GM18519 (cell line): ENCODE data around the gene ANKRD63.

Source experiments
- ATAC-seq: cut with Tn5 transposase; IDR thresholded peaks from one replicate; pipeline ENCODE4 v1.9.1; 2021; ENCODE audit warnings: mild to moderate bottlenecking, moderate library complexity; ENCODE audit not compliant: unreplicated experiment, low FRiP score

ANKRD63 gene

DNA sequence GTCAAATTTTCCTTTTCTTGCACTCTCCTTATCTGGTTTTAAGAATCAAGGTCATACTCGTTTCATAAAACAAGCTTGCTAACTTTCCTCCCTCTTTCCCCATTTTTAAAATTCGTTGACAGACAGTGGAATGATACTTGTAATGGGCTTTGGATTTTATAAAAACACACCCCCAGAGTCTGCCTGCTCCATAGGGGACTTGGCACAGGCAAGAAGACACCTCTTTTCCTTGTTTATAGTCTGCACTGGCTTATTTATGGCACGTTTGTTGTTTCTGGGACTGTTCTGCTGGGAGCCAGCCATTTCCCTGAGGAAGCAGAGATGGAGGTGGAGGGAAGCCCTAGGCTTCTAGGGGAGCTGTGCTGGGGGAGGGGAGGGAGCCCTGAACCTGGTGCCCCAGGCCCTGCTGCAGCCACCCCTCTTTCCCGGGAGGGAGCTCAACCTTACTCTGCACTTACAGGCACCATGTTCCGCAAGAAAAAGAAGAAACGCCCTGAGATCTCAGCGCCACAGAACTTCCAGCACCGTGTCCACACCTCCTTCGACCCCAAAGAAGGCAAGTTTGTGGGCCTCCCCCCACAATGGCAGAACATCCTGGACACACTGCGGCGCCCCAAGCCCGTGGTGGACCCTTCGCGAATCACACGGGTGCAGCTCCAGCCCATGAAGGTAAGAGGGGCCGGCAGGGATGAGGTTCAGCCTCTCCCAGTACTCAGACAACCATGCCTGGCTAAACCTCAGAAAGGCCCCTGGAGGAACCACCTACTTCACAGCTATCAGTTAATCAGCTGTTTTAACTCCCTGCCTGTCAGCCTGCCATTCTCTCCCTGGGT lies 18.3 kb downstream of the ANKRD63 start:
- no peak for ATAC-seq

DNA sequence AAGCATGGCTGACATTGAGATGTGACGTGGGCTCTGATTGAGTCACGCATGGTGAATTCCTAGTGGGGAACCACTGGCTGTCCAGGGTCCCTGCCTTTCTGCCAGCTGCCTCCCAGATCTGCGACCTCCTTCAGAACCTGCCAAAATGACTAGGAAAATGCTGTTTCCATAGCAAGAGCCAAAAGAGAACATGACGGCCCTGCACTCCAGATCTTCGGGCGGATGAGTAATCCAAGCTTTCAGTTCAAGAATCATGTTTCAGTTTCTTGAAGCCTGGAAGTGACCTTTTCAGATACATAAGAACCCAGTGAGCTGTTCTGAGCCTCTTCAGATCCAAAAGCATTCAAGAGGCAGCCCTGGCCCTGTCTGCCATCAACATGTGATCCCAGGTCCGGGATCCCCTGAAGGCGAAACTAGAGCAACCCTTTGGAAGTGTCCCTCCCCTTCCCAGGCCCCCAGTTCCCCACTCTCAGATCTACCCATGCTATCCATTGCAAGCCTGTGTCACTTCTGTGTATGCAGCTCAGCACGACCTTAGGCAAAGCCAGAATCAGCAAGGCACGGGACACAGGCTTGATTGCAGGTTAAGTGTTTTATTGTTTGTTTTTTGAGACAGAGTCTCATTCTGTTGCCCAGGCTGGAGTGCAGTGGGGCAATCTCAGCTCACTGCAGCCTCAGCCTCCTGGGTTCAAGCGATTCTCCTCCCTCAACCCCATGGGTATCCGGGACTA lies 19.7 kb downstream of the ANKRD63 start:
- ATAC-seq, result no peak

DNA sequence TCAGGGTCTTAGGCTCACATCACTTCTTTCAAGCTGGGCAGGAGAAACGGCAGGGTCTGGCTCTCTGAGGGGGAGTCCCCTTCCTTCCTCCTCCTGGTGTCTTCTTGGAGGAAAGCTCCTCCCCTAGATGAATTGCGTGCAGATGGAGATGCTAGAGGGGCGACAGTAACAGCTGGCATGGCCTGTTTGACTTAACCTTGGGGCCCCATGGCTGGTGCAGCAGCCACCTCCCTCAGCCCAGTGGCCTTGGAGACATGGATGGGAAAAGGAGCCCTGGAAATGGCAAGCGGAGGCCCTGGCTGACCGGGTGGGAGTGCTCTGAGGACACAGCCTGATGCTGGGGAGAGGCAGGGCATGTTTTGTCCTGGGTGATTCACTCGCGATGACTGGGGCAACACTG lies 23.8 kb downstream of the ANKRD63 start:
- no peak for ATAC-seq

GRCh38 chr15:40258544-40258943 lies 24.3 kb downstream of the ANKRD63 start:
- no peak for ATAC-seq

- no peak for ATAC-seq
These were observed 25.0 kb downstream of the ANKRD63 start for GRCh38 chr15:40257656-40258450.

DNA sequence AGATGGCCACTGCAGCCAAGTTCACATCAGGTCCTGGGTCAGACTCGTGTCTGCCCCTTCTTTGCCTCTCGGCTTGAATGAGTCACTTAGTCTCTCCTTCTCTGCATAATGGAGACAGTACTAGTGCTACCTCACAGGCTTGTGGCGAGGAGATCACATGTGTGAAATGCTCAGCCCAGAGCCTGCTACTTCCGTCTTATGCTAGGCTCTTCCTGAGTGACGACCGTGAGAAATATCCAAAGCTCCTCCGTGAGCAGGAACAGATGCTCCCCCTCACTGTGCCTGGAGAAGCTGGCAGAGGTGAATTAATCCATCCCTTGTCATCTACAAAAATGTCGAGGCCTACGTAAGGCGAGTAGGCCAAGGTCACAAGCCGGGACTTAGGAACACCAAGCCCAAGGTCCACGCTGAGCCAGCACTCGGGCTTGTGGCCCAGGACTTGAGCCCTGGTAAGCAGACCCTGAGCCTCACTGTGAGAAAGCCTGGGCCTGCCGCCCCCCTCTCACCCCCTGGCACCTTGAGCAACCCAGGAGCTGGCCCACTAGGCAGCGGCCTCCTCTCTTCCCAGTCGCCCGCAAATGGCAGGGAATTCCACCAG lies 26.1 kb downstream of the ANKRD63 start:
- ATAC-seq, result no peak

DNA sequence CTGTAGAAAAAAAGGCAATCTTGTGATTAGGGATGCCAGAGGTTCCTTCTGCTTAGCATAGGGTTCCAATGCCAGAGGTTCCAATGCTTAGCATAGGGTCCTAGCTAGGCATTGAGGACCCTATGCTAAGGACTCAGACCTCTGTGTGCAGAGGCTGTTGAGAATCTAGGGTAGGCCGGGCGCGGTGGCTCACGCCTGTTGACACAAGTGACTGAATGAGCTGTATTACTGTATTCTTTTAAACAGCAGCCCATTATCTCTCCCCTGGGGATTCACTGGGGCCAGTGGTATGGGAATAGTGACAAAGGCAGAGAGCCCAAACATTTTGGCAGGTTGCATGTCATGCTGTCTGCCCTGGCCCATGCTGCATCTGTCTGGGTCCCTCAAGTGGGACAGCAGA lies 27.8 kb downstream of the ANKRD63 start:
- ATAC-seq, result no peak

GRCh38 chr15:40254452-40254851 lies 28.4 kb downstream of the ANKRD63 start:
- no peak for ATAC-seq

DNA sequence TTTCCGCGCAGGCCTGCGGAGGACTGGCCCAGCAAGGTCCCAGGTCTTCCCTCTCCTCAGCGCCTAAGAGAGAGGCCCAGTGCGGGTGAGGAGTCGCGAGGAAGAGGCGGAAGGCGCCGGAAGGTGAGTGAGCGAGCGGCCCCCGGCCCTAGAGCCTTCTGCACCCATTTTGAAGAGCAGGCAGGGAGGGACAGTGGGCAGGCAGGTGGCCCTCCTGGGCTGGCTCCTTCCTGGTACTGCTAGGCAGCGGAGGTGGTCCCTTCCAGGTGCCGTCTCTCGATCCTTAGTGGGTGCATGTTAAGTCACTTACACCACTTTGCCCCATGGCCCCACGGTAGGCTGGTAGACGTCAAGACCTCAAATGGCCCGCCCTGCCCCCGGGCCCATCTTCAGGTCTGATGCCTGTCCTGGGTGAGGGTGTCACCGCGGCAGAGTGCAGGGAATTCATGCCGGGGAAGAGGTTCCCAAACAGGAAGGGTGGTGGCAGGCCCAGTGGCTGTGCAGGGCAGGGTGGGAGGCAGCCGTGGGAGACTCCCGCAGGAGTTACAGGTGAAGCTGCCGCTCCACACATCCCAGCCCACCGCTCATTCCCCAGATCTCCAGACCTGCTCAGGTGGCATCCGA lies 29.6 kb downstream of the ANKRD63 start:
- ATAC-seq, result no peak

DNA sequence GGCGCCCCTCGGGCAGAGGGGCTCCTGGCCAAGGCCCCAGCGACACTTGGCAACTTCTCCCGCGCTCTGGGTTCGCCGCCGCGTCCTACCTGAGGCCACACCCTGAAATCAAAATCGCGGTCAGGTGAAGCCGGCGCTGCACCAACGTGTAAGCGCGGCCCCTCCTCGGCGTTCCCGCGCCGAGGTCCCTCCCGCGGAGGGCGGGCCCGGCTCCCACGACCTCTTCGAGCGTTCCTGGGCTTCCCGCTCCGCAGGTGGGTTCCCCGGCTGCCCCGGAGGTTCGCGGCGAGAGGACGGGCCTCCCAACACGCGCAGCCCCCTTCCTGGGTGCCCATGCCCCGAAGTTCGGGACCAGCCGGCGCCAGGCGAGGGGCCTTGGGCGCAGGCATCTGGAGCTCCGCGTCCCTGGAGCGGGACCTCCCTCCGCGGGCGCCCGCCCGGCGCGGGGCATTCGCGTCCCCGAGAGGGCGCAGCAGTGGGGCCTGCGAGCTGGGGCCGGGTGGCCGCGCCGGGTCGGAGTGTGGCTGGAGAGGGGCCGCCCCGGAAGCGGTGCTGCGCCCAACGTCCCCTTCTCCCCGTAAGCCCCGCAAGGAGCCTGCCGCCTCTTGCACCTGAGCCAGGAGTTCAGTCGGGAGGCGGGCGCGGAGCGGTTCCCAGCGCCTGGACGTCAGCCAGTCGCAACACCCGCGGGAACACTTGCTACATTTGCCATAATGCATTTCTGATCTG lies 30.3 kb downstream of the ANKRD63 start:
- ATAC-seq, result no peak

DNA sequence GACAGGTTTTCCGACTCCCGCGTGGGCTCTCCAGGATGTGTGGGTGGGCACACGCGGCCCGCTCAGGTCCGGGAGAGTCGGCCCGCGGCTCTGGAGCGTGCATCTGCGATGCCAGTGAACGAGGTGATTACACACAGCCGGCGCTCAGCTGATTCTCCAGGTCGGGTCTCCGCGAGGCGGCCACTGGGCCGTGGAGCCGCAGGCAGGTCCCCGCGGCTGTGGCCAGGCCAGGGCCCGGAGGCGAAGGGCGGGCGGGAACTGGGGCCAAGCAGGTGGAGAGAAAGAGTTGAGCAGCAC lies 30.8 kb downstream of the ANKRD63 start:
- ATAC-seq, result no peak

- no peak for ATAC-seq
These were observed 31.3 kb downstream of the ANKRD63 start for GRCh38 chr15:40251486-40252140.

DNA sequence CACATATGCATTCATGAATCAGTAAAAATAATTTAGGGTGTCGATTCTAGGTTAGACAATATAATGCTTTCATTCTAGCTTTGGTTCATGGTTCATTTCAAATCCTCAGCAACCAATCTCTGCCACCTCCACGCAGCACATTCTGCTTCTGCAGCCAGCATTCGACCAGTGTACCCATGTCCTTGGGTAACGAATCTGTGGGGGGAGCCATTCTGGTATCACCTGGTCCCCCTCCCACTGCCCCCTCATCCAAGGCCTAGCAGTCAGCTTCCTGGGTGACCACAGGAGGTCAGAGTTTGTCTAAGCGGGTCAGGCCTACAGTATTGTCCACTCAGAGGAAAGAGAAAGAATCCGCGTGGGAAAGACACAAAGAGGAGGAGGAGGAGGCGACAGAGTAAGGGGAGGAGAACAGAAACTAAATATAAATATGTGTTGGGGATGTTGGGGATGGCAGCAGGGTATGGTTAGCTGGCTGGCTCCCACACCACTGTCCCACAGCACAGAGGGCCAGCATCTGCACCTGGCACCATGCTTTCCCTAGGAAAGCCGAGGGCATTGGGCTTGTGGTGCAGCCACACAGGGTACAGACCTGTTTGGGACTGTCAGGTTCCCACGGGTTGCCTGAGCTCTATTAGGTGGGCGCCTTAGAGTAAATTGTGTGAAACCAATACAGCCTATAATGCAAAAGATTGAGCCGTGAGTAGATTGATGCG lies 31.9 kb downstream of the ANKRD63 start:
- ATAC-seq, result no peak

- no peak for ATAC-seq
These were observed 32.6 kb downstream of the ANKRD63 start for GRCh38 chr15:40250304-40250656.

DNA sequence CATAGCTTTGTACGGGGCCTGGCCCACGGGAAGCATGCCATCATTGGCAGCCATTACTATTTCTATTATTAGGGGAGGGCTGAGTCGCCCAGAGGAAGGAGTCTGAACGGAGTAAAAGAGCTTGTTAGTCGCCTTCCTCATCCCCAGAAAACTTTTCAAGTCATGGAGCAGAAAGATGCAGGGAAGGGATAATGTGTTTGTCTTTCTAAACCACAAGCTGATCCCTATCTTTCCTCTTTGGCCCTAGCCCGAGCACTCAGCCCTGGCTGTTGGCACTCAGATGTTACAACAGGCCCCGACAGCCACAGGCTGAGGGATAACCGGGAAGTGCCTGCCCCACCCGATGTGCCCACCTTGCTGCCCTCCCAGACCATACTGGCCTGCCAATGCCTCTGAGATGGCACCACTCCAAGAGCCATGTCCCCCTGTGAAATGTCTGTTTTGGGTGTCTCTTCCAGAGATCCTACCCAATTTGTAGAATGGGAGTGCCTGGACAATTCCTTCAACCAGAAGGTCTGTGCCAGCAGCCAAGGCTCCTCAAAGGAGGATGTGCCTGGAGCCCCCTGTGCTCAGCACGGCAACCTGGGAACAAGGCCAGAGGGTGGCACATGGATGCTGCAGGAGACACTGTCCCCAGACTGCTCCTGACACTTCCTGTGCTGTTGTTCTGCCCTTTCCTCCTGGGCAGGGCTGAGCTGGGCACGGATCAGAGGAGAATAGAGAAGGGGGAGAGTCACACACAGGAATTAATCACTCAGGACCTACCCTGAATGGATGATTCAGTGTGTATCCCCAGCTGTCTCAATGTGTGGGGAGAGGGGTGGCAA lies 33.2 kb downstream of the ANKRD63 start:
- ATAC-seq, result no peak

GRCh38 chr15:40248006-40248783 lies 34.7 kb downstream of the ANKRD63 start:
- ATAC-seq, result no peak

DNA sequence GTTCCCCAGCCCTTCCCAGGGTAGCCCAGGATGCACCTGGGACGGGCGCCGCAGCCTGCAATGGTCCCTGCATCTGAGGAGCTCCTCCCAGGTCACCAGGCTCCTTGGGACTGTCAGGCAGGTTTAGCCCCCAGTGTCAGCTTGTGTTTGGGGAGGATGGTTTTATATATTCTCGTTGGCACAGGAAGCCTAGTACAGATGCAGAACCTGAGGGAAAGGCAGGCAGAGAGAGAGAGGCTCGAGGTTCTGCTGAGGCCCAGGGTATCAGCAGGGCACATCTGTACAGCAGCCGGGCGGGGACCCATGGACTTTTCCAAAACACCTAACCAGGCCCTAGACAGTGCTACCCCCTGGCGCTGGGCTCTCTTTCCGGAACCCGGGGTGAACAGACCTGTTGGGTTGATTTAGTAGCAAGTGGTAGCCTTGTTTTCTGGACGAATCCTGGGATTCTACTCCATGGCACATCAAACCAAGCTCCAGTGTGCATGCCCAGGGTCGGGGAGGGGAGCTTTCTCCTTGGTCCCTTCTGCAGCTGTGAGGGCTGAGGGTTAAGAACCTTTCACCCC lies 35.4 kb downstream of the ANKRD63 start:
- ATAC-seq, result no peak
